OCI-LY7 (cell line): ENCODE data around the gene MYCBPAP. TPM values are rescaled to one million over a fixed set of nuclear protein-coding genes. Genes with fewer than 3 reads are reported as not detected.

Experiments used
- BruUV-seq: library from RNA; stranded (reverse); fragments of 400-500 nt; replicated peaks from 2 replicates; lab custom pipeline; 2021; lab: Mats Ljungman, UMichigan
- CTCF ChIA-PET: fragments of 300-600 bp; sonication (Branson Sonifier 250); formaldehyde crosslinking; loops from one replicate; lab custom pipeline; 2022; ENCODE audit warnings: antibody characterized with exemption; ENCODE audit not compliant: unreplicated experiment; lab: Charles Lee
- POLR2A ChIA-PET: fragments of 300-600 bp; sonication (Branson Sonifier 250); formaldehyde crosslinking; loops from one replicate; lab custom pipeline; 2022; ENCODE audit warnings: antibody characterized with exemption; lab: Charles Lee
- DNase-seq: peaks from one replicate; pipeline ENCODE4 v3.0.0-alpha.2; 2015; ENCODE audit warnings: low spot score
- H2AFZ ChIP-seq: fragments of 200-600 bp; sonication (generic), shearing (Covaris generic); 2 replicates; pipeline ENCODE4 v1.6.1; 2014; ENCODE audit warnings: mild to moderate bottlenecking, antibody characterized with exemption, low read length, moderate library complexity
- H3K27ac ChIP-seq: fragments of 200-600 bp; sonication (generic); 2 replicates; pipeline ENCODE4 v1.5.1; 2014; ENCODE audit warnings: mixed run types, low read depth, mild to moderate bottlenecking, moderate library complexity, low read length, inconsistent platforms; ENCODE audit not compliant: poor library complexity, severe bottlenecking
- H3K36me3 ChIP-seq: fragments of 200-600 bp; sonication (generic); 2 replicates; pipeline ENCODE4 v1.6.1; 2014; ENCODE audit warnings: mild to moderate bottlenecking, antibody characterized with exemption, low read length, moderate library complexity, mixed read lengths; ENCODE audit not compliant: insufficient read depth
- H3K4me1 ChIP-seq: fragments of 200-600 bp; sonication (generic); 2 replicates; pipeline ENCODE4 v1.5.1; 2014; ENCODE audit warnings: mild to moderate bottlenecking, low read length; ENCODE audit not compliant: insufficient read depth, poor library complexity, severe bottlenecking
- H3K4me2 ChIP-seq: fragments of 200-600 bp; sonication (generic); 2 replicates; pipeline ENCODE4 v1.6.1; 2014; ENCODE audit warnings: mild to moderate bottlenecking, low read length
- H3K4me3 ChIP-seq: fragments of 200-600 bp; sonication (generic); 2 replicates; pipeline ENCODE4 v1.5.1; 2014; ENCODE audit warnings: mild to moderate bottlenecking, low read depth, low read length; ENCODE audit not compliant: poor library complexity, severe bottlenecking
- H3K79me2 ChIP-seq: fragments of 200-600 bp; sonication (generic); 2 replicates; pipeline ENCODE4 v1.6.1; 2016; ENCODE audit warnings: low read depth, mild to moderate bottlenecking, low read length, moderate library complexity, mixed read lengths; ENCODE audit not compliant: insufficient read depth
- H3K9me2 ChIP-seq: fragments of 200-600 bp; sonication (generic); 2 replicates; pipeline ENCODE4 v1.6.1; 2016; ENCODE audit warnings: mild to moderate bottlenecking, low read length, mixed read lengths; ENCODE audit not compliant: insufficient read depth
- H3K9me3 ChIP-seq: fragments of 200-600 bp; sonication (generic); 2 replicates; pipeline ENCODE4 v1.6.1; 2014; ENCODE audit warnings: mild to moderate bottlenecking, mixed run types, low read length, mixed read lengths
- H4K20me1 ChIP-seq: fragments of 200-600 bp; sonication (generic); 2 replicates; pipeline ENCODE4 v1.6.1; 2014; ENCODE audit warnings: mild to moderate bottlenecking, antibody characterized with exemption, low read length, moderate library complexity, mixed read lengths; ENCODE audit not compliant: insufficient read depth
- EZH2phosphoT487 ChIP-seq: fragments of 200-600 bp; sonication (generic); IDR thresholded peaks from 2 replicates; pipeline ENCODE4 v1.6.1; 2018; ENCODE audit warnings: low read depth, borderline replicate concordance, mild to moderate bottlenecking, mixed run types, antibody characterized with exemption, low read length, moderate library complexity, mixed read lengths
- intact Hi-C: fragments of 100-400 bp; cut with micrococcal nuclease; formaldehyde crosslinking; loops from one replicate; pipeline ENCODE4 v1.10.0; 2022; ENCODE audit not compliant: unreplicated experiment
- total RNA-seq, 2 experiments: library from RNA; depleted of rRNA in 1 of 2; stranded (reverse); fragments of >200 nt in 1 of 2; shearing (Covaris generic) in 1 of 2; gene quantifications; 2 replicates each; pipeline ENCODE4 v1.2.3, GENCODE V29; 2014 to 2022
- TF ChIP-seq, protein P1 (sequence below): fragments of 200-600 bp; sonication (generic); conservative IDR thresholded peaks from 2 replicates; pipeline ENCODE4 v1.5.1; 2014; ENCODE audit warnings: mild to moderate bottlenecking, antibody characterized with exemption, low read length, moderate library complexity, mixed read lengths

The MYCBPAP gene
- total RNA-seq, 2 experiments from 2014 or later, result 5.0 to 6.8 TPM

- H3K4me3 ChIP-seq, result no peak overlapping the region
- no peaks in the 10 kb centered on the region for H4K20me1 ChIP-seq
- no peaks in the 10 kb centered on the region for H3K4me1 ChIP-seq
- no TSS peak for BruUV-seq
- DNase-seq, result peak; percentile 24
- no peak overlapping the region for H3K4me2 ChIP-seq
- H3K27ac ChIP-seq, result no peak overlapping the region
- POLR2A ChIA-PET, result interaction anchor here (0.5 kb wide), 1 partner anchor 52 kb away, joined by 4 read pairs; no protein-coding TSS in a partner anchor
- H2AFZ ChIP-seq, result no peak overlapping the region
- H3K9me2 ChIP-seq, result no peaks in the 10 kb centered on the region
- CTCF ChIA-PET, result no interaction called here
- intact Hi-C loops, result no loop called here
- H3K36me3 ChIP-seq, result no peaks in the 10 kb centered on the region
- no peaks in the 10 kb centered on the region for H3K79me2 ChIP-seq
- no peak for TF ChIP-seq EZH2phosphoT487
- TF ChIP-seq, protein P1, sequence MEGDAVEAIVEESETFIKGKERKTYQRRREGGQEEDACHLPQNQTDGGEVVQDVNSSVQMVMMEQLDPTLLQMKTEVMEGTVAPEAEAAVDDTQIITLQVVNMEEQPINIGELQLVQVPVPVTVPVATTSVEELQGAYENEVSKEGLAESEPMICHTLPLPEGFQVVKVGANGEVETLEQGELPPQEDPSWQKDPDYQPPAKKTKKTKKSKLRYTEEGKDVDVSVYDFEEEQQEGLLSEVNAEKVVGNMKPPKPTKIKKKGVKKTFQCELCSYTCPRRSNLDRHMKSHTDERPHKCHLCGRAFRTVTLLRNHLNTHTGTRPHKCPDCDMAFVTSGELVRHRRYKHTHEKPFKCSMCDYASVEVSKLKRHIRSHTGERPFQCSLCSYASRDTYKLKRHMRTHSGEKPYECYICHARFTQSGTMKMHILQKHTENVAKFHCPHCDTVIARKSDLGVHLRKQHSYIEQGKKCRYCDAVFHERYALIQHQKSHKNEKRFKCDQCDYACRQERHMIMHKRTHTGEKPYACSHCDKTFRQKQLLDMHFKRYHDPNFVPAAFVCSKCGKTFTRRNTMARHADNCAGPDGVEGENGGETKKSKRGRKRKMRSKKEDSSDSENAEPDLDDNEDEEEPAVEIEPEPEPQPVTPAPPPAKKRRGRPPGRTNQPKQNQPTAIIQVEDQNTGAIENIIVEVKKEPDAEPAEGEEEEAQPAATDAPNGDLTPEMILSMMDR, result no peak
- no peaks in the 10 kb centered on the region for H3K9me3 ChIP-seq
These were observed 48.5 kb upstream of the MYCBPAP start for GRCh38 chr17:50459756-50460155.

DNA sequence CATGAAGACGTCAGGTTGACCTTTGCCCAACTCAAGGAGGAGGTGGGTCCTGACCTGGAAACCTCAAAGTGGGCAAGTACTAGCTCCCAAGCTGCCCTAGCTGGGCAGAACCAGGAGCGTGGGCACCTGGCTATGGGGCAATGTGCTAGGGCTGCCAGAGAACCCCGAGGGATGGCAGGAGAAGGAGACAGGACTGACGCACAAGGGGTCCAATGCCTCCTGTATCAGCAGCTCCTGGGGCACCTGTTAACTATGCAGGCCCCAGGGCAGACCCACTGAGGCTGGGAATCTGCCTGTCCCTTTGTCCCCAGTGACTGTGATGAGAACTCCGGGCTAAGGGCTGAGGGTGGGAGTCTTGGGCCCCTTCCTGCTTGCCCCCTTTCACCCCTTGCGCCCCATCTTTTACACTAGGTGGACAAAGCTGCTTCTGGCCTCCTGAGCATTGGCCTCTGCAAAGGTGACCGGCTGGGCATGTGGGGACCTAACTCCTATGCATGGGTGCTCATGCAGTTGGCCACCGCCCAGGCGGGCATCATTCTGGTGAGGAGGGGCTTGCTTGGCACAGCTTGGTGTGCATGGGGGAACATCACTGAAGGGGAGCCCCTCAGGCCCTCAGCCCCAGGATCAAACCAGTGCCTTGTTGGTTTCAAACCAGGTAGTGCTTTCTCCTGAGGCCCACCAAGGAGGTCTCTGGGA lies 47.3 kb upstream of the MYCBPAP start:
- H4K20me1 ChIP-seq, result no peaks in the 10 kb centered on the region
- CTCF ChIA-PET, result no interaction called here
- H3K4me3 ChIP-seq, result no peak overlapping the region
- H3K27ac ChIP-seq, result no peak overlapping the region
- H3K36me3 ChIP-seq, result no peaks in the 10 kb centered on the region
- POLR2A ChIA-PET, result no interaction called here
- H3K9me2 ChIP-seq, result no peaks in the 10 kb centered on the region
- DNase-seq, result no peak
- no peaks in the 10 kb centered on the region for H3K79me2 ChIP-seq
- no peak for TF ChIP-seq EZH2phosphoT487
- TF ChIP-seq, protein P1, result no peak
- BruUV-seq, result no TSS peak
- intact Hi-C loops, result no loop called here
- no peaks in the 10 kb centered on the region for H3K9me3 ChIP-seq
- H3K4me1 ChIP-seq, result no peaks in the 10 kb centered on the region
- no peak overlapping the region for H3K4me2 ChIP-seq
- H2AFZ ChIP-seq, result no peak overlapping the region

DNA sequence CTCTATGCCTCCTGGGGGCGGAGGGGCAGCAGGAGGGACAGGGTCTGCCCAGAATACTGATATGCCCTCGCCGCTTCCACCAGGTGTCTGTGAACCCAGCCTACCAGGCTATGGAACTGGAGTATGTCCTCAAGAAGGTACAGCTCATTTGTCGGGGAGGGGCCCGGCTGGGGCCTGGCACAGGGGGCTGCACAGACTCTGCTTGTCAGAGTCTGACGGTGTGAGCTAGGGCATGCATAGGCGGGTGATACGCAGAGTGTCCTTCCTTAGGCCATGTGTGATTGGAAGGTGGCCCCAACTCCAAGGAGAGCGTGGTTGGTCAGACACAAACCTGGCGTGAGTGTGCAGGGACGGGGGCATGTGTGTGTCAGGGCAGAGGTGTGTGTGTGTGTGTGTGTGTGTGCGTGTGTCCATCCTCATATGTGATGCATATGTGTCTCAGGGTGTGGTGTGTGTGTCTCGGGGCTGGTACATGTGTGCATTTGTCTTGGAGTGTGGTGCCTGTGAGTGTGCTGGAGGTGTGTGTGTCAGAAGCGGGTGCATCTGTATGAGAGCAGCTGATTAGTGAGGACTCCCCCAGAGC lies 46.6 kb upstream of the MYCBPAP start:
- BruUV-seq, result no TSS peak
- Histone ChIP-seq H3K27ac (no peak overlapping the region), H3K9me2 (no peaks in the 10 kb centered on the region), H4K20me1 (no peaks in the 10 kb centered on the region), H3K9me3 (no peaks in the 10 kb centered on the region), H3K4me1 (peaks cover 3% of the 10 kb centered on the region), H3K79me2 (no peaks in the 10 kb centered on the region), H3K4me3 (no peak overlapping the region), H2AFZ (no peak overlapping the region), H3K4me2 (no peak overlapping the region), H3K36me3 (no peaks in the 10 kb centered on the region)
- ChIA-PET CTCF (no interaction called here), POLR2A (no interaction called here)
- TF ChIP-seq EZH2phosphoT487, result no peak
- TF ChIP-seq, protein P1, result no peak
- no peak for DNase-seq
- intact Hi-C loops, result no loop called here
